Stimulated activated naive CD4-positive, alpha-beta T cell (primary cell): ENCODE measurements around the gene IGSF9.

Source experiments
- DNase-seq, 6 experiments: peaks; one replicate each; lab custom pipeline; 2025; lab: John Stamatoyannopoulos, UW

The IGSF9 gene

GRCh38 chr1:159932296-159933285 lies 12.8 kb downstream of the IGSF9 start:
- DNase-seq = no peak

- DNase-seq = no peak
These were observed 13.6 kb downstream of the IGSF9 start for GRCh38 chr1:159931795-159932173.

GRCh38 chr1:159931101-159931794 lies 14.2 kb downstream of the IGSF9 start:
- no peak for DNase-seq

- no peak for DNase-seq
These were observed 14.8 kb downstream of the IGSF9 start for GRCh38 chr1:159930634-159931033.

GRCh38 chr1:159930216-159930615 lies 15.2 kb downstream of the IGSF9 start:
- no peak for DNase-seq

GRCh38 chr1:159929155-159930051 lies 16.0 kb downstream of the IGSF9 start:
- no peak for DNase-seq

- no peak for DNase-seq
These were observed 16.8 kb downstream of the IGSF9 start for GRCh38 chr1:159928491-159929050.

- no peak for DNase-seq
These were observed 17.5 kb downstream of the IGSF9 start for GRCh38 chr1:159927849-159928431.

GRCh38 chr1:159927211-159927848 lies 18.1 kb downstream of the IGSF9 start:
- no peak for DNase-seq

- DNase-seq = no peak
These were observed 19.7 kb downstream of the IGSF9 start for GRCh38 chr1:159925719-159926078.

GRCh38 chr1:159924791-159925718 lies 20.4 kb downstream of the IGSF9 start, which contains the start of gene TAGLN2:
Gene TAGLN2 (minus strand): TSS chr1:159925507. CDS start chr1:159920509, 4,998 bp downstream.
- peak; percentile 75 to 89 (median 84) for DNase-seq

GRCh38 chr1:159924025-159924790 lies 21.2 kb downstream of the IGSF9 start:
- peak; percentile 66 to 78 (median 74) for DNase-seq

GRCh38 chr1:159923203-159924024 lies 22.0 kb downstream of the IGSF9 start:
- peak; percentile 88 to 95 (median 92) for DNase-seq

- no peak for DNase-seq
These were observed 22.8 kb downstream of the IGSF9 start for GRCh38 chr1:159922511-159923202.

- DNase-seq = peak in 1 of 6 experiments; percentile 11
These were observed 23.5 kb downstream of the IGSF9 start for GRCh38 chr1:159921700-159922504.

- no peak for DNase-seq
These were observed 24.2 kb downstream of the IGSF9 start for GRCh38 chr1:159921251-159921650.
